AG04450 (cell line): Measurements from ENCODE around the gene RNFT2. TPM values are rescaled to one million over a fixed set of nuclear protein-coding genes. Genes with fewer than 3 reads are reported as not detected.

ENCODE experiments used
- CTCF ChIA-PET: fragments of 300-600, 350-600 bp; formaldehyde crosslinking; extraction: SDS; loops from one replicate; lab custom pipeline; 2022; ENCODE audit warnings: antibody characterized with exemption, inconsistent platforms; lab: Charles Lee
- POLR2A ChIA-PET: fragments of 350-600 bp; formaldehyde crosslinking; extraction: SDS; loops from one replicate; lab custom pipeline; 2021; ENCODE audit warnings: antibody characterized with exemption, inconsistent platforms; lab: Yijun Ruan, JAX
- DNase-seq: peaks from one replicate; pipeline ENCODE4 v3.0.0-alpha.2; 2011; ENCODE audit warnings: low read depth, low spot score
- H3K27ac ChIP-seq: one replicate; pipeline ENCODE4 v1.5.1; 2012; ENCODE audit warnings: low read depth, low read length, control low read depth
- H3K27me3 ChIP-seq: one replicate; pipeline ENCODE4 v1.6.0; 2012; ENCODE audit warnings: low read length; ENCODE audit not compliant: control insufficient read depth, insufficient read depth
- H3K4me3 ChIP-seq: 2 replicates; pipeline ENCODE4 v1.5.1; 2011; ENCODE audit warnings: mild to moderate bottlenecking, low read depth, low read length, control low read depth
- H3K9me3 ChIP-seq: 2 replicates; pipeline ENCODE4 v1.5.1; 2012; ENCODE audit warnings: low read length; ENCODE audit not compliant: control insufficient read depth, insufficient read depth
- polyA plus RNA-seq: library from polyadenylated mRNA; depleted of rRNA; stranded (reverse); fragments of >200 nt; gene quantifications from 2 replicates; pipeline ENCODE4 v1.2.3, GENCODE V29; 2011
- TF ChIP-seq, protein P1 (sequence below): IDR thresholded peaks from 2 replicates; pipeline ENCODE4 v1.5.1; 2011; ENCODE audit warnings: low read depth, low read length, control low read depth, inconsistent platforms

Gene RNFT2
- polyA plus RNA-seq, 1 experiment, result 2.3 TPM

DNA sequence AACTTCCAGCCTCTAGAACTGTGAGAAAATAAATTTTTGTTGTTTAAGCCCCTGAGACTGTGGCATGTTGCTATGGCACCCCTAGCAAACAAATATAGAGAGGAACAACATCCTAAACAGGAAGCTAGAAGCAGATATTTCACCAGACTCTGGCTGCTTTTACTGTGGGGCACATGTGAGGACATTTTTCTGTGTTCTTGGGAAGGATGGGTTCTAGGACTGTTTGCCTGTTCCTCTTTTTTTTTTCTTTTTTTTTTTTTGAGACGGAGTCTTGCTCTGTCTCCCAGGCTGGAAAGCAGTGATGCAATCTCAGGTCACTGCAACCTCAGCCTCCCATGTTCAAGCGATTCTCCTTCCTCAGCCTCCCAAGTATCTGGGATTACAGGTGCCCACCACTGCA is 147.4 kb downstream of the RNFT2 start:
- Histone ChIP-seq H3K27me3 (peaks cover 35% of the 10 kb centered on the region), H3K27ac (no peak overlapping the region), H3K4me3 (no peak overlapping the region), H3K9me3 (no peaks in the 10 kb centered on the region)
- POLR2A ChIA-PET, result interaction anchor here (0.7 kb wide), 1 partner anchor 24 kb away, joined by 5 read pairs; no protein-coding TSS in a partner anchor
- no peak for DNase-seq
- TF ChIP-seq, protein P1, sequence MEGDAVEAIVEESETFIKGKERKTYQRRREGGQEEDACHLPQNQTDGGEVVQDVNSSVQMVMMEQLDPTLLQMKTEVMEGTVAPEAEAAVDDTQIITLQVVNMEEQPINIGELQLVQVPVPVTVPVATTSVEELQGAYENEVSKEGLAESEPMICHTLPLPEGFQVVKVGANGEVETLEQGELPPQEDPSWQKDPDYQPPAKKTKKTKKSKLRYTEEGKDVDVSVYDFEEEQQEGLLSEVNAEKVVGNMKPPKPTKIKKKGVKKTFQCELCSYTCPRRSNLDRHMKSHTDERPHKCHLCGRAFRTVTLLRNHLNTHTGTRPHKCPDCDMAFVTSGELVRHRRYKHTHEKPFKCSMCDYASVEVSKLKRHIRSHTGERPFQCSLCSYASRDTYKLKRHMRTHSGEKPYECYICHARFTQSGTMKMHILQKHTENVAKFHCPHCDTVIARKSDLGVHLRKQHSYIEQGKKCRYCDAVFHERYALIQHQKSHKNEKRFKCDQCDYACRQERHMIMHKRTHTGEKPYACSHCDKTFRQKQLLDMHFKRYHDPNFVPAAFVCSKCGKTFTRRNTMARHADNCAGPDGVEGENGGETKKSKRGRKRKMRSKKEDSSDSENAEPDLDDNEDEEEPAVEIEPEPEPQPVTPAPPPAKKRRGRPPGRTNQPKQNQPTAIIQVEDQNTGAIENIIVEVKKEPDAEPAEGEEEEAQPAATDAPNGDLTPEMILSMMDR, result no peak
- CTCF ChIA-PET, result no interaction called here

DNA sequence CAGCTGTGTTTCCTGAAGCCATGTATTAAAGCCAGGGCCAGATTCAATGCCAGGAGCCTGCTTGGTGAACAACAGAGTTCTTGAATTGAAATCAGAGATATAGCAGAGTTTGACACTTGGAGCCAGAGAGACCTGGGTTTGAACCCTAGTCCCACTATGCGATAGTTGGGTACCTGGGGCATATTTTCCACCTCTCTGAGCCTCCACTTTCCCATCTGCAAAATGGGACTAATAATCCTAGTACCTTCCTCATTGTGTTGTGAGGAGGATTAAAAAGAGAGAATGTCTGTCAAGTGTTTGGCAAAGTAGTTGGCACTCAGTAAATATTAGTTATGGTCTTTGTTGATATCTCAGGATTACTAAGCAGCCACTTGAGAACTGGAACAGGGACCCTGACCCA is 149.1 kb downstream of the RNFT2 start:
- no peaks in the 10 kb centered on the region for H3K9me3 ChIP-seq
- peaks cover 29% of the 10 kb centered on the region for H3K27me3 ChIP-seq
- TF ChIP-seq, protein P1, result no peak
- DNase-seq, result no peak
- H3K4me3 ChIP-seq, result no peak overlapping the region
- H3K27ac ChIP-seq, result no peak overlapping the region
- CTCF ChIA-PET, result interaction anchor here (0.7 kb wide), 1 partner anchor 24 kb away, joined by 6 read pairs; no protein-coding TSS in a partner anchor
- POLR2A ChIA-PET, result no interaction called here

DNA sequence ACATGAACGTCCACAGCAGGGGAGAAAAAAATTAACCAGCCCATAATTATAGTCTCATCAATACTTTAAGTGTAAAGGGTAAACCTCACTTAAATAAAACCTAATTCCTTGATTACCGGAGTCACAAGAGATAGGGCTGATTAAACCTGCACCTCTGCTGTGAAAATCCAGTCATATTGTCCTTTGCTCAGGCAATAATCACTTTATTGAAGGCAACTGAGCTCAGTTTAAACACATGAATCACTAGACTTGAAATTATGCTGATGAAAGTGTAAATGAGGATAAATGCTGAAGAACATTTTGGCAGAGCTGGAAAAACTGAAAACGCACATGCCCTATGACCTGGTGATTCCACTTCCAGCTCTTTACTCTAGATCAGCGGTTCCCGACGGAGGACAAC is 149.8 kb downstream of the RNFT2 start:
- TF ChIP-seq, protein P1, result no peak
- Histone ChIP-seq H3K9me3 (no peaks in the 10 kb centered on the region), H3K27ac (no peak overlapping the region), H3K27me3 (peaks cover 22% of the 10 kb centered on the region), H3K4me3 (no peak overlapping the region)
- ChIA-PET POLR2A (no interaction called here), CTCF (no interaction called here)
- no peak for DNase-seq

- H3K27me3 ChIP-seq, result peaks cover 7% of the 10 kb centered on the region
- H3K4me3 ChIP-seq, result no peak overlapping the region
- H3K27ac ChIP-seq, result no peak overlapping the region
- no peak for DNase-seq
- TF ChIP-seq, protein P1, result no peak
- CTCF ChIA-PET, result no interaction called here
- POLR2A ChIA-PET, result interaction anchor here (0.6 kb wide), 1 partner anchor 603 kb away, joined by 3 read pairs; no protein-coding TSS in a partner anchor
- H3K9me3 ChIP-seq, result no peaks in the 10 kb centered on the region
These were observed 152.2 kb downstream of the RNFT2 start for GRCh38 chr12:116890330-116890729.

DNA sequence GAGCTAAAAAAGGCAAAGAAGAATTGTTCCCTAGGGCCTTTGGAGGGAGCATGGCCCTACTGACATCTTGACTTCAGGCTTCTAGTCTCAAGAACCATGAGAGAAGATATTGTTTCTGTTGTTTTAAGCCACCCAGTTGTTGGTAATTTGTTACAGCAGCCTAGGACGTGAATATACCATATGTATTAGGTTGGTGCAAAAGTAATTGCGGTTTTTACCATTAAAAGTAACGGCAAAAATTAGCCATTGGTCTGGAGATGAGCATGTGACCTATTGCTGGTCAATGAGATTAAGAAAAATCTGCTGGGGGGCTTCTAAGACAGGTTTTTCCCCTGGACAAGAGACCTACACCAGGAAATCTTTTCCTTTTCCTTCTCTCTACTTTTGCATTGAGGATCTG is 152.9 kb downstream of the RNFT2 start:
- Histone ChIP-seq H3K9me3 (no peaks in the 10 kb centered on the region), H3K27me3 (peaks cover 7% of the 10 kb centered on the region), H3K27ac (no peak overlapping the region), H3K4me3 (no peak overlapping the region)
- ChIA-PET CTCF (no interaction called here), POLR2A (interaction anchor here (0.6 kb wide), 1 partner anchor 604 kb away, joined by 3 read pairs; no protein-coding TSS in a partner anchor)
- TF ChIP-seq, protein P1, result no peak
- no peak for DNase-seq
